Esophagus muscularis mucosa (tissue), 4 donors: Measurements from ENCODE around the gene AGPAT4.

Experiments used
- EP300 ChIP-seq: sonication (generic); formaldehyde crosslinking; IDR thresholded peaks from one replicate; pipeline ENCODE4 v1.6.1; 2017; ENCODE audit warnings: antibody characterized with exemption
- POLR2A ChIP-seq: fragments of 450-650 bp; IDR thresholded peaks from one replicate; pipeline ENCODE4 v1.6.1; 2017; ENCODE audit warnings: antibody characterized with exemption, moderate library complexity, mild to moderate bottlenecking, low read depth
- POLR2AphosphoS5 ChIP-seq, 2 donors: sonication (generic); formaldehyde crosslinking; IDR thresholded peaks; one replicate each; pipeline ENCODE4 v1.6.1; 2017; ENCODE audit warnings: antibody characterized with exemption in 2 of 2
- TF ChIP-seq, protein P1 (sequence below), 3 experiments: fragments of 200-600 bp in 2 of 3; fragments of 450-650 bp in 1 of 3; sonication (generic) in 2 of 3; IDR thresholded peaks; one replicate each; pipeline ENCODE4 v1.5.1; 2017 to 2019; ENCODE audit warnings: antibody characterized with exemption in 3 of 3, mild to moderate bottlenecking in 2 of 3, moderate library complexity in 1 of 3

GRCh38 chr6:161270116-161270515 is 3.7 kb downstream of the AGPAT4 start:
- TF ChIP-seq, protein P1, sequence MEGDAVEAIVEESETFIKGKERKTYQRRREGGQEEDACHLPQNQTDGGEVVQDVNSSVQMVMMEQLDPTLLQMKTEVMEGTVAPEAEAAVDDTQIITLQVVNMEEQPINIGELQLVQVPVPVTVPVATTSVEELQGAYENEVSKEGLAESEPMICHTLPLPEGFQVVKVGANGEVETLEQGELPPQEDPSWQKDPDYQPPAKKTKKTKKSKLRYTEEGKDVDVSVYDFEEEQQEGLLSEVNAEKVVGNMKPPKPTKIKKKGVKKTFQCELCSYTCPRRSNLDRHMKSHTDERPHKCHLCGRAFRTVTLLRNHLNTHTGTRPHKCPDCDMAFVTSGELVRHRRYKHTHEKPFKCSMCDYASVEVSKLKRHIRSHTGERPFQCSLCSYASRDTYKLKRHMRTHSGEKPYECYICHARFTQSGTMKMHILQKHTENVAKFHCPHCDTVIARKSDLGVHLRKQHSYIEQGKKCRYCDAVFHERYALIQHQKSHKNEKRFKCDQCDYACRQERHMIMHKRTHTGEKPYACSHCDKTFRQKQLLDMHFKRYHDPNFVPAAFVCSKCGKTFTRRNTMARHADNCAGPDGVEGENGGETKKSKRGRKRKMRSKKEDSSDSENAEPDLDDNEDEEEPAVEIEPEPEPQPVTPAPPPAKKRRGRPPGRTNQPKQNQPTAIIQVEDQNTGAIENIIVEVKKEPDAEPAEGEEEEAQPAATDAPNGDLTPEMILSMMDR (IDR thresholded peaks at IDR 0.05) = no peak
- no peak for TF ChIP-seq POLR2A
- no peak for TF ChIP-seq POLR2AphosphoS5 (IDR thresholded peaks at IDR 0.05)
- TF ChIP-seq EP300 = no peak
